Measurements from ENCODE around the gene ATP6V1B1.

GRCh38 chr2:70890469-70891065 lies 45.1 kb upstream of the ATP6V1B1 start:
- TF ChIP-seq CTCF (conservative IDR thresholded peaks at IDR 0.05; ENCODE audit: low read length) (no peak), EZH2phosphoT487 (IDR thresholded peaks at IDR 0.05; ENCODE audit: borderline replicate concordance) (no peak)

All from Loucy (cell line).